ENCODE results near the gene GPR32.

GRCh38 chr19:50779504-50780457 is 9.5 kb downstream of the GPR32 start:
- TF ChIP-seq, protein P1, sequence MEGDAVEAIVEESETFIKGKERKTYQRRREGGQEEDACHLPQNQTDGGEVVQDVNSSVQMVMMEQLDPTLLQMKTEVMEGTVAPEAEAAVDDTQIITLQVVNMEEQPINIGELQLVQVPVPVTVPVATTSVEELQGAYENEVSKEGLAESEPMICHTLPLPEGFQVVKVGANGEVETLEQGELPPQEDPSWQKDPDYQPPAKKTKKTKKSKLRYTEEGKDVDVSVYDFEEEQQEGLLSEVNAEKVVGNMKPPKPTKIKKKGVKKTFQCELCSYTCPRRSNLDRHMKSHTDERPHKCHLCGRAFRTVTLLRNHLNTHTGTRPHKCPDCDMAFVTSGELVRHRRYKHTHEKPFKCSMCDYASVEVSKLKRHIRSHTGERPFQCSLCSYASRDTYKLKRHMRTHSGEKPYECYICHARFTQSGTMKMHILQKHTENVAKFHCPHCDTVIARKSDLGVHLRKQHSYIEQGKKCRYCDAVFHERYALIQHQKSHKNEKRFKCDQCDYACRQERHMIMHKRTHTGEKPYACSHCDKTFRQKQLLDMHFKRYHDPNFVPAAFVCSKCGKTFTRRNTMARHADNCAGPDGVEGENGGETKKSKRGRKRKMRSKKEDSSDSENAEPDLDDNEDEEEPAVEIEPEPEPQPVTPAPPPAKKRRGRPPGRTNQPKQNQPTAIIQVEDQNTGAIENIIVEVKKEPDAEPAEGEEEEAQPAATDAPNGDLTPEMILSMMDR (IDR thresholded peaks at IDR 0.05 in 2 of 3, conservative IDR thresholded peaks at IDR 0.05 in 1 of 3; ENCODE audit: control insufficient read depth in 2 of 3, extremely low read depth in 1 of 3, insufficient read depth in 1 of 3, low read depth in 3 of 3, low read length in 3 of 3) = no peak
- TF ChIP-seq SP1 (IDR thresholded peaks at IDR 0.05; ENCODE audit: low read depth, low read length) (no peak), POLR2AphosphoS5 (IDR thresholded peaks at IDR 0.05; ENCODE audit: low read length) (no peak), PRDM15 (CRISPR knock-in tag; IDR thresholded peaks at IDR 0.05) (no peak), RAD21 (IDR thresholded peaks at IDR 0.05; ENCODE audit: insufficient read depth, low read depth, low read length) (no peak)
- TF ChIP-seq, protein P2, sequence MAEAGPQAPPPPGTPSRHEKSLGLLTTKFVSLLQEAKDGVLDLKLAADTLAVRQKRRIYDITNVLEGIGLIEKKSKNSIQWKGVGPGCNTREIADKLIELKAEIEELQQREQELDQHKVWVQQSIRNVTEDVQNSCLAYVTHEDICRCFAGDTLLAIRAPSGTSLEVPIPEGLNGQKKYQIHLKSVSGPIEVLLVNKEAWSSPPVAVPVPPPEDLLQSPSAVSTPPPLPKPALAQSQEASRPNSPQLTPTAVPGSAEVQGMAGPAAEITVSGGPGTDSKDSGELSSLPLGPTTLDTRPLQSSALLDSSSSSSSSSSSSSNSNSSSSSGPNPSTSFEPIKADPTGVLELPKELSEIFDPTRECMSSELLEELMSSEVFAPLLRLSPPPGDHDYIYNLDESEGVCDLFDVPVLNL (IDR thresholded peaks at IDR 0.05; ENCODE audit: low read depth, low read length) = no peak
- TF ChIP-seq, protein P3, sequence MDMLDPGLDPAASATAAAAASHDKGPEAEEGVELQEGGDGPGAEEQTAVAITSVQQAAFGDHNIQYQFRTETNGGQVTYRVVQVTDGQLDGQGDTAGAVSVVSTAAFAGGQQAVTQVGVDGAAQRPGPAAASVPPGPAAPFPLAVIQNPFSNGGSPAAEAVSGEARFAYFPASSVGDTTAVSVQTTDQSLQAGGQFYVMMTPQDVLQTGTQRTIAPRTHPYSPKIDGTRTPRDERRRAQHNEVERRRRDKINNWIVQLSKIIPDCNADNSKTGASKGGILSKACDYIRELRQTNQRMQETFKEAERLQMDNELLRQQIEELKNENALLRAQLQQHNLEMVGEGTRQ (IDR thresholded peaks at IDR 0.05; ENCODE audit: borderline replicate concordance, low read depth, low read length) = no peak

Data from GM12878 (cell line).